T-cell (primary cell): ENCODE measurements around the gene KLHL30. TPM values are rescaled to one million over a fixed set of nuclear protein-coding genes. Genes with fewer than 3 reads are reported as not detected.

ENCODE experiments used
- ATAC-seq, 4 experiments: fragments of 200-7000 bp in 3 of 4; fragments of 150-1000 bp in 1 of 4; cut with Tn5 transposase; replicated peaks in 1 of 4; 1 replicate in 3 of 4; 2 replicates in 1 of 4; pipeline ENCODE4 v1.10.0; 2021; ENCODE audit warnings: moderate library complexity in 3 of 4, mild to moderate bottlenecking in 2 of 4, moderate number of reproducible peaks in 1 of 4
- CTCF ChIA-PET, 2 donors: fragments of 300-600 bp; sonication (Branson Sonifier 250); formaldehyde crosslinking; loops; one replicate each; lab custom pipeline; 2022; ENCODE audit warnings: antibody characterized with exemption in 2 of 2; lab: Charles Lee
- POLR2A ChIA-PET, 2 donors: fragments of 300-600 bp; sonication (Branson Sonifier 250); formaldehyde crosslinking; loops; one replicate each; lab custom pipeline; 2022; ENCODE audit warnings: antibody characterized with exemption in 2 of 2; lab: Charles Lee
- DNase-seq, 35 experiments: peaks; one replicate each; pipeline versions ENCODE4 v3.0.0 to v3.0.0-alpha.2; 2013 to 2023
- H3K27ac ChIP-seq: one replicate; pipeline ENCODE4 v1.5.1; 2013; ENCODE audit warnings: low read length
- H3K27me3 ChIP-seq, 2 experiments: replicated peaks in 1 of 2; 1 replicate in 1 of 2; 2 replicates in 1 of 2; pipeline versions ENCODE4 v1.6.1 to v1.7.0; 2013; ENCODE audit warnings: low read length in 1 of 2, mixed read lengths in 1 of 2; ENCODE audit not compliant: control insufficient read depth in 2 of 2, insufficient read depth in 2 of 2; ENCODE audit errors: extremely low read depth in 1 of 2
- H3K36me3 ChIP-seq, 2 donors: 1 replicate in 1 of 2; 2 replicates in 1 of 2; pipeline versions ENCODE4 v1.6.1 to v1.7.0; 2013; ENCODE audit warnings: low read length in 1 of 2; ENCODE audit not compliant: control insufficient read depth in 2 of 2, insufficient read depth in 1 of 2; ENCODE audit errors: extremely low read depth in 1 of 2
- H3K4me1 ChIP-seq, 2 experiments: 1 replicate in 1 of 2; 2 replicates in 1 of 2; pipeline versions ENCODE4 v1.6.1 to v1.7.0; 2013; ENCODE audit warnings: low read length in 2 of 2, mixed read lengths in 1 of 2; ENCODE audit not compliant: insufficient read depth in 2 of 2, control insufficient read depth in 1 of 2; ENCODE audit errors: extremely low read depth in 1 of 2
- H3K4me3 ChIP-seq, 2 donors: 1 replicate in 1 of 2; 2 replicates in 1 of 2; pipeline versions ENCODE4 v1.5.1 to v1.7.0; 2013; ENCODE audit warnings: mild to moderate bottlenecking in 2 of 2, low read length in 1 of 2, moderate library complexity in 1 of 2; ENCODE audit not compliant: control insufficient read depth in 1 of 2; ENCODE audit errors: extremely low read depth in 1 of 2
- H3K9me3 ChIP-seq: 2 replicates; pipeline ENCODE4 v1.7.0; 2013
- H3K27ac Mint-ChIP-seq, 2 donors: one replicate each; pipeline ENCODE4 v1.8.0; 2020 to 2021; ENCODE audit warnings: mild to moderate bottlenecking in 2 of 2, mixed read lengths in 2 of 2
- H3K27me3 Mint-ChIP-seq, 2 donors: one replicate each; pipeline ENCODE4 v1.8.0; 2021 to 2022; ENCODE audit warnings: mixed read lengths in 2 of 2
- H3K36me3 Mint-ChIP-seq: one replicate; pipeline ENCODE4 v1.8.0; 2021; ENCODE audit warnings: mixed read lengths
- H3K4me1 Mint-ChIP-seq, 3 donors: one replicate each; pipeline ENCODE4 v1.8.0; 2020 to 2022; ENCODE audit warnings: mixed read lengths in 3 of 3, mild to moderate bottlenecking in 1 of 3
- H3K4me3 Mint-ChIP-seq, 3 donors: one replicate each; pipeline ENCODE4 v1.8.0; 2020 to 2022; ENCODE audit warnings: mild to moderate bottlenecking in 3 of 3, mixed read lengths in 3 of 3, moderate library complexity in 3 of 3
- H3K9me3 Mint-ChIP-seq, 3 donors: one replicate each; pipeline ENCODE4 v1.8.0; 2020 to 2022; ENCODE audit warnings: mixed read lengths in 3 of 3
- WGBS: methylation state at CpG from one replicate; pipeline ENCODE4 v1.1.5; 2013; ENCODE audit warnings: missing lambda C conversion rate; ENCODE audit not compliant: insufficient coverage; 5-methylcytosine and 5-hydroxymethylcytosine counted together
- total RNA-seq, 35 experiments: library from RNA in 6 of 35; stranded (reverse) in 6 of 35; fragments of 120-200 nt in 1 of 35; gene quantifications; one replicate each; pipeline versions ENCODE4 v1.2.1 to v1.2.4 and lab custom pipeline; 2013 to 2026

KLHL30 gene, protein sequence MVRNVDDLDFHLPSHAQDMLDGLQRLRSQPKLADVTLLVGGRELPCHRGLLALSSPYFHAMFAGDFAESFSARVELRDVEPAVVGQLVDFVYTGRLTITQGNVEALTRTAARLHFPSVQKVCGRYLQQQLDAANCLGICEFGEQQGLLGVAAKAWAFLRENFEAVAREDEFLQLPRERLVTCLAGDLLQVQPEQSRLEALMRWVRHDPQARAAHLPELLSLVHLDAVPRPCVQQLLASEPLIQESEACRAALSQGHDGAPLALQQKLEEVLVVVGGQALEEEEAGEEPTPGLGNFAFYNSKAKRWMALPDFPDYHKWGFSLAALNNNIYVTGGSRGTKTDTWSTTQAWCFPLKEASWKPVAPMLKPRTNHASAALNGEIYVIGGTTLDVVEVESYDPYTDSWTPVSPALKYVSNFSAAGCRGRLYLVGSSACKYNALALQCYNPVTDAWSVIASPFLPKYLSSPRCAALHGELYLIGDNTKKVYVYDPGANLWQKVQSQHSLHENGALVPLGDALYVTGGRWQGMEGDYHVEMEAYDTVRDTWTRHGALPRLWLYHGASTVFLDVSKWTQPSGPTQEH
- total RNA-seq, result not detected
- not detected for total RNA-seq (2013)
- total RNA-seq (lab: John Stamatoyannopoulos, UW), result 0 to 0.19 (median 0) reads per million in 29 experiments

DNA sequence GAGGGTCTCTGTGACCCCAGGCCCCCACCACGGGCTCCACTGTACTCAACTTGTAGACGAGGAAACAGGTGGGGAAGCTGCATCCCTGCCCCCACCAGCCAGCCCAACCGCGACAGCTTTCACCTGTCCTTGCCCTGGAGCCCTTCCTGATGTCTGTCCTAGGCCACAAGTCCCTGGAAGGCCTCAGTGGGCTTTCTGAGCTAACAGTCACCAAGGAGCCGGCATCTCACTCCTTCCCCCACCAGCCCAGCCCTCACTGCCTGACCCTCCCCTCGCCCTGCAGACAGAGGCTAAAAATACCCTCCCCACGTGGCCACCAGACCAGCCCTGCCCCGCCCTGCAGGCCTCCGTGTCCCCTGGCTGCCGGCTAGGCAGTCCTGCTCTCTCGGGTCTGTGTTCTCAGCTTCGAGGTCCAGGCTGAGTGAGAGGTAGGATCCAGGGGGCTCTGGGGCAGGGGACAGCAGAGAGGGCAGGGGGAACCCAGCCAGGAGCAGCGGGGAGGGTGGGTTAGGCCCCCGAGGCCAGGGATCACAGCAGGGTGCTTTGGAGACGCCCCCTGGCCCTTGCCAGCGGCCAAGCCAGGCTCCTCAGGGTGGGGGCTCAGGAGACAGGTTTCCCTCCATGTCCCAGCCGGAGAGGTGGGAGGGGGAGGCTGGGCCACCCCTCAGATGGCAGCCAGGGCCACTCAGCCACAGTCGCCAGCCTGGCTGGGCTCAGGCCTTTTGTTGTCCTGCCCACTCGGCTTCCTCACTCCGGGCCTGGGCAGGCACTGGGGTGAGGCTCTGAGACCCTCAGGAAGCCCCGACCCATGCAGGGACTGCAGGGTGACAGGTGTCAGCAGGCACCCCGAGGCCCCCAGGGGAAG is at the start of gene KLHL30:
Gene KLHL30 (plus strand): TSS at position 338 of the 865 bp plus-strand sequence. CDS start 2,087 bp downstream, outside the sequence.
- no peaks in the 10 kb centered on the region for H3K36me3 Mint-ChIP-seq
- Histone ChIP-seq H3K4me1 (peaks cover 0 to 14% of the 10 kb centered on the region in 2 experiments), H3K27ac (no peak within 1 kb of the TSS), H3K27me3 (peaks cover 0 to 2% of the 10 kb centered on the region in 2 experiments), H3K36me3 (no peaks in the 10 kb centered on the region), H3K4me3 (no peak within 1 kb of the TSS), H3K9me3 (no peaks in the 10 kb centered on the region)
- ChIA-PET POLR2A (no interaction called here), CTCF (interaction anchor here in 1 of 2 donors (0.8 kb wide), 1 partner anchor 23 kb away, joined by 3 read pairs; no protein-coding TSS in a partner anchor)
- H3K9me3 Mint-ChIP-seq, result no peaks in the 10 kb centered on the region
- WGBS, result 77% methylated on average over 13 of the region's 22 CpGs
- no peaks in the 10 kb centered on the region for H3K27me3 Mint-ChIP-seq
- no peak within 1 kb of the TSS for H3K4me3 Mint-ChIP-seq
- H3K4me1 Mint-ChIP-seq, result peaks cover 6 to 9% (median 8%) of the 10 kb centered on the region in 3 donors
- ATAC-seq, result no peak
- DNase-seq, result no peak
- H3K27ac Mint-ChIP-seq, result no peak within 1 kb of the TSS

DNA sequence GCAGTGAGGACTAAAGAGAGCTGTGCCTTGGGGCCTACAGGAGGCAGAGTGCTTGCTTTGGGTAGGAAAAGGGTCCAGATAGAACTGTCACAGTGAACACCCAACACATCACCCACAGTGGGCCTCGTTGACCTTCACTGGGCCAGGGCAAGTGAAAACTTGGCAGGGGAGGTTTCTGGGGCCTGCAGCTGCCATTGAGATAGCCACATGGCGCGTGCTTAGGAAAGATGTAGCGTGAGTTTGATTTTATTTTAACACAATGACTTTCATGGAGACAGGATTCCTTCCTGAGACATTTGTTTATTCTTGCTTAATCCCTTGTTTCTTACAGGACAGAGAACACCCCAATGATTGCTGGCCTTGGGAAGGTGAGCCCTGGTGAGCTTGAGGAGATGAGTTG is 47.6 kb upstream of the KLHL30 start:
- Mint-ChIP-seq H3K4me1 (peaks cover 5 to 7% (median 6%) of the 10 kb centered on the region in 3 donors), H3K36me3 (peaks cover 22% of the 10 kb centered on the region), H3K27ac (no peak overlapping the region), H3K9me3 (no peaks in the 10 kb centered on the region), H3K4me3 (no peak overlapping the region), H3K27me3 (no peaks in the 10 kb centered on the region)
- H3K36me3 ChIP-seq, result no peaks in the 10 kb centered on the region
- ChIA-PET POLR2A (no interaction called here), CTCF (no interaction called here)
- ATAC-seq (no peak), DNase-seq (no peak)
- no peaks in the 10 kb centered on the region for H3K27me3 ChIP-seq
- no CpG with 5 or more reads among the region's 4 CpGs for WGBS
- H3K4me3 ChIP-seq, result no peak overlapping the region
- no peaks in the 10 kb centered on the region for H3K9me3 ChIP-seq
- no peaks in the 10 kb centered on the region for H3K4me1 ChIP-seq
- no peak overlapping the region for H3K27ac ChIP-seq

DNA sequence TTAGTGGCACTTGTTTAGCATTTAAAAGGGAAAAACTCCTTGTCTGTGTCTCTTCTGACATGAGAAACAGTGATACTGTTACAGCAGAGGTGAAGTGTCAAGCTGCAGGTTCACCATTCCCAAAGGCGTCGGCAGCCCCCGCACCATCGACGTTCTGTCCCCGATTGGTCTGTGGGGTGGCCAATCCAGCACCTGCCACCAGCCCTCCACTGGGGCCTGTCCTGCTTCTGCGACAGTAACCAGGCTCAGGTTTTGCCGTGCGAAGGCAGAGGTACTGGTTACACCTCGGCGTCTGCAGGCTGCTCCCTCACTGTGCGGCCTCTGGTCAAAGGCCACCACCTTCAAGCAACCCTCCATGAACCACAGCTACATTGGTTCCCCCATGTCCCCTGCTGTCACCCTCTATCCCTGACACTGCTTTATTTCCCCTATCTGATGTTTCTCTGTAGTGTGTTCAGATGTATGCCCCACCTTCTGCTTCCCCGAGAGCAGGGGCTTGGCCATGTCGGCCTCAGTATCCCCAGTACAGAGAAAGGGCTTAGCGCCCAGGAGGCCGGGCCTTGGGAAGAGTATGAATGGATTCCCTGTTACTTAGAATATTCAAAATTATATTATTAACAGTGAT is 46.9 kb upstream of the KLHL30 start:
- no peak overlapping the region for H3K27ac Mint-ChIP-seq
- DNase-seq, result no peak
- H3K4me1 Mint-ChIP-seq, result peaks cover 5 to 7% (median 6%) of the 10 kb centered on the region in 3 donors
- Histone ChIP-seq H3K4me1 (no peaks in the 10 kb centered on the region), H3K36me3 (no peaks in the 10 kb centered on the region), H3K4me3 (no peak overlapping the region), H3K27ac (no peak overlapping the region), H3K27me3 (no peaks in the 10 kb centered on the region), H3K9me3 (no peaks in the 10 kb centered on the region)
- WGBS, result 97% methylated on average over 12 of the region's 16 CpGs
- H3K27me3 Mint-ChIP-seq, result no peaks in the 10 kb centered on the region
- ChIA-PET CTCF (no interaction called here), POLR2A (no interaction called here)
- no peaks in the 10 kb centered on the region for H3K9me3 Mint-ChIP-seq
- H3K4me3 Mint-ChIP-seq, result no peak overlapping the region
- no peak for ATAC-seq
- peaks cover 19% of the 10 kb centered on the region for H3K36me3 Mint-ChIP-seq

DNA sequence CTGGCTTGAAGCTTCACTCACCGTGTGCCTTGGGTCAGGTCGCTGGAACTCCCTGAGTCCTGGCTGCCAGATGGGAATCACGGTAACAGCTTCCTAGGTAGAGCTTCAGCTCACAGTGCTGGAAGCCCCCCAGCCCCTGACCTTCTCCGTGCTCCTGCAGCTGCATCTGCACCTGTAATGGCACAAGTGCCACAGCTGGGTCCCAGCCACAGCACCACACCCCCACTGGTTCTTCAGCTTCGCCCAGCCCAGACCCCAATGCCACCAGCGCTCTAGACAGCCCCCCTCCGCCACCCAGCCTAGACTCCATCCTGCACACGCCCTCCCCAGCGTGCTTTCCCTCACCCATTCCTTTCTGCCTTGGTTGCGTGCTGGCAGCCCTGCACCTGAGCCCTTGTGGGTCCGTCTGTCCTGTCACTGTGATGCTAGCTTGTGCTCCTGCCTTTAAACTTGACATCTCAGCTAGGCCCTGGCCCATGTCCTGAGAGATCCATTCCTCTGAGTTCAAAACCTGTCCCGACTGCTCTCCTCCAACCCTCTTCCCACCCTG is 45.9 kb upstream of the KLHL30 start:
- H3K27me3 Mint-ChIP-seq, result no peaks in the 10 kb centered on the region
- no peaks in the 10 kb centered on the region for H3K9me3 Mint-ChIP-seq
- DNase-seq, result no peak
- H3K27me3 ChIP-seq, result no peaks in the 10 kb centered on the region
- no peaks in the 10 kb centered on the region for H3K4me1 Mint-ChIP-seq
- ChIA-PET POLR2A (no interaction called here), CTCF (no interaction called here)
- no peaks in the 10 kb centered on the region for H3K36me3 ChIP-seq
- no peaks in the 10 kb centered on the region for H3K9me3 ChIP-seq
- no peaks in the 10 kb centered on the region for H3K4me1 ChIP-seq
- H3K4me3 Mint-ChIP-seq, result no peak overlapping the region
- no peak for ATAC-seq
- peaks cover 15% of the 10 kb centered on the region for H3K36me3 Mint-ChIP-seq
- no peak overlapping the region for H3K27ac Mint-ChIP-seq
- H3K4me3 ChIP-seq, result no peak overlapping the region
- H3K27ac ChIP-seq, result no peak overlapping the region
- WGBS, result 92% methylated on average over 12 of the region's 12 CpGs

DNA sequence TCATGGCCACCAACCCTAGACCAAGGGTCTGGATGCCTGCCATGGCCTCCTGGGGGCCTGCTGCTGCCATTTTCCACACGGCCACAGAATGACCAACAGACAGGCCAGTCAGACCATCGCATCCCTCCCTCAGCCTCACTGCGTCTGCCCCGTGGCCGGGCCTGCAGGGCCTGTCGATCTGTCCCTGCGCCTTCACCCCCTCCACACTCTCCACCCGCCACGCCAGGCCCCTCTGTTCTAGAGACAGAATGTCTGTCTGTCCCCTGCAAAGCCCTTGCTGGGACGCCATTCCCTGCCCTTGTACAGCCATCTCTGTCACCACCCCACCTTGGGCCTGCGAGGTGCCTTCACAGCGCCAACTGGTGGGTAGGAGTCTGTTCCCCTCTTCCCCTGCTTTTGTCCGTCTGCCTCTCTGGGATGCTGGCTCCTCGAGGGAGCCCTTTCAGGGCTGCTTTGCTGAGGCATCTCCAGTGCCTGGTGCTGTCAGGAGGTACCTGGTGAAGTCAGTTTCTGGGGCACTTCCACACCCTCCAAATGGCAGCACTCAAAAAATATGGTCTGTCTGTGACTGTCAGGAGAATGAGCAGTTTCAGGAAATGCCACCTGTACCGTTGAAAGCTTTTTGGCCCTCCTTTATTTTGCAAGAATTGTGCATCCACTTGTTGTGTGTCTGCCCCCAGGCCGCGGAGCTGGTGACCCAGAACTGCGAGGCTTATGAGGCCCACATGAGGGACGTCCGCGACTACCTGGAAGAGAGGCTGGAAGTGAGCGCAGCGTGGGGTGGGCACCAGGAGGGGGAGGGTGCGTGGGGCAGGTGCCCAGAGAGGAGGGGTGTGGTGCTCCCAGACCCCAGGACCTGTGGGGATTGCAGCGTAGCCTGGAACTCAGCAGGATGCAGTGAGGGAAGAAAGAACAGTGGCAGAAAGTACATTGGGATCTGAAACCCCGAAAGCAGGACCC is 45.0 kb upstream of the KLHL30 start:
- peaks cover 12% of the 10 kb centered on the region for H3K36me3 Mint-ChIP-seq
- no peaks in the 10 kb centered on the region for H3K27me3 ChIP-seq
- H3K9me3 ChIP-seq, result no peaks in the 10 kb centered on the region
- WGBS, result 91% methylated on average over 23 of the region's 26 CpGs
- H3K4me1 ChIP-seq, result no peaks in the 10 kb centered on the region
- no peaks in the 10 kb centered on the region for H3K36me3 ChIP-seq
- CTCF ChIA-PET, result no interaction called here
- H3K27ac Mint-ChIP-seq, result no peak overlapping the region
- ATAC-seq (no peak), DNase-seq (no peak)
- H3K9me3 Mint-ChIP-seq, result no peaks in the 10 kb centered on the region
- H3K4me3 ChIP-seq, result no peak overlapping the region
- POLR2A ChIA-PET, result no interaction called here
- H3K27me3 Mint-ChIP-seq, result no peaks in the 10 kb centered on the region
- H3K27ac ChIP-seq, result no peak overlapping the region
- no peaks in the 10 kb centered on the region for H3K4me1 Mint-ChIP-seq
- H3K4me3 Mint-ChIP-seq, result no peak overlapping the region
